ENCODE data around the gene NECTIN3.

- TF ChIP-seq CTCF (IDR thresholded peaks at IDR 0.05) (no peak), POLR2AphosphoS5 (IDR thresholded peaks at IDR 0.05) (no peak)
Measured at GRCh38 chr3:111040959-111041358, 30.7 kb upstream of the NECTIN3 start.

Data from breast epithelium (tissue), 3 donors.